NK-92 (cell line): ENCODE results near the gene FUT1.
"Not testable (repeated sequence)": the region's sequence is repeated elsewhere in the genome, so short reads cannot be mapped to it uniquely, and the experiment has no call there.

Experiments used
- DNase-seq: peaks from one replicate; lab custom pipeline; 2025; ENCODE audit not compliant: unreplicated experiment; lab: John Stamatoyannopoulos, UW

The FUT1 gene

GRCh38 chr19:48752496-48753365, at the start of gene FUT1:
Gene FUT1, minus strand, starts transcription at chr19:48752641. Its CDS starts 1,360 bp downstream, at chr19:48751281.
- no peak for DNase-seq

- no peak for DNase-seq
Observed at GRCh38 chr19:48799358-48800300, 47.2 kb upstream of the FUT1 start.

- no peak for DNase-seq
Observed at GRCh38 chr19:48798937-48799336, 46.5 kb upstream of the FUT1 start.

GRCh38 chr19:48797103-48797502, 44.7 kb upstream of the FUT1 start:
- no peak for DNase-seq

GRCh38 chr19:48796298-48797083, 44.0 kb upstream of the FUT1 start:
- no peak for DNase-seq

- DNase-seq: no peak
Observed at GRCh38 chr19:48795685-48796070, 43.2 kb upstream of the FUT1 start.

GRCh38 chr19:48795055-48795684, 42.7 kb upstream of the FUT1 start:
- DNase-seq: no peak

GRCh38 chr19:48794291-48794690, 41.9 kb upstream of the FUT1 start:
- no peak for DNase-seq

- DNase-seq: no peak
Observed at GRCh38 chr19:48793271-48793670, 40.8 kb upstream of the FUT1 start.

- DNase-seq: not testable (repeated sequence)
Observed at GRCh38 chr19:48787331-48787730, 34.9 kb upstream of the FUT1 start.

- not testable (repeated sequence) for DNase-seq
Observed at GRCh38 chr19:48786422-48786821, 34.0 kb upstream of the FUT1 start.

GRCh38 chr19:48784527-48784926, 32.1 kb upstream of the FUT1 start:
- no peak for DNase-seq

GRCh38 chr19:48780631-48781391, 28.4 kb upstream of the FUT1 start:
- no peak for DNase-seq

GRCh38 chr19:48779636-48780035, 27.2 kb upstream of the FUT1 start:
- no peak for DNase-seq

- DNase-seq: no peak
Observed at GRCh38 chr19:48777720-48778119, 25.3 kb upstream of the FUT1 start.

GRCh38 chr19:48777139-48777538, 24.7 kb upstream of the FUT1 start:
- no peak for DNase-seq

GRCh38 chr19:48772503-48772953, 20.1 kb upstream of the FUT1 start:
- no peak for DNase-seq

- DNase-seq: no peak
Observed at GRCh38 chr19:48770734-48771472, 18.5 kb upstream of the FUT1 start.

GRCh38 chr19:48770266-48770665, 17.8 kb upstream of the FUT1 start:
- DNase-seq: no peak
